ENCODE measurements around the gene COL2A1. TPM values are rescaled to one million over a fixed set of nuclear protein-coding genes. Genes with fewer than 3 reads are reported as not detected.

Gene COL2A1
- total RNA-seq, 3 donors from 2014 or later = 1.6 to 3.2 TPM; not detected in 1

DNA sequence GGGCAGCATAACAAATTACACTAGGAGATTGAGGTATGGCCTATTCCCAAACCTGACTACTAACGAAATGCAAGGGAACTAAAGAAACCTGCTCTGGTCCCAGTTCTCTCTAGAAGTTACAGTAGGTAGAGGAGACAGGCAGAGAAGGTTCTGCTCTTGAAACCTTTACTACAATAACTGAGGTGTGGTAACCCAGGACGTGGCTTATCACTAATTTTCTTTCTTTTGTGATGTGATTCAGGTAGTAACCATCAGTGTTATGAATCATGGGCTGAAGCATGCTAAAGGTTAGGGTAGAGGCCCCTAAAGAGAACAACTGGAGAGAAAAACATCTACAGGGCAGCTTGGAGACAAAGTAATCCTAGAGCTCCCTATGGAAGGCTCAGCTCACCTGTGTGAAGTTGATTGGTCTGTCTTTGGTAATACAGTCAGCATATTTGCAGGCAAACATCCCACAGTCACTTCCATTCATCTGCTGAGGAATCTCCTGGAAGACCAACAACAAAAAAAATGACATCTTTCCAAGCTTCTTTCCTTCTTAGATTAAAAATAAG is 41.8 kb upstream of the COL2A1 start:
- no peak for TF ChIP-seq POLR2AphosphoS5 (IDR thresholded peaks at IDR 0.05)
- H3K27me3 ChIP-seq = no peaks in the 10 kb centered on the region
- no peaks in the 10 kb centered on the region for H3K4me1 ChIP-seq
- intact Hi-C loops (cut with DNase I; ENCODE audit: low total_unique reads) = no loop called here
- no peak overlapping the region for H3K4me3 ChIP-seq
- H3K36me3 ChIP-seq = peaks cover 5% of the 10 kb centered on the region
- no peak for DNase-seq (ENCODE audit: low spot score in 2 of 2)
- H3K9me3 ChIP-seq = no peaks in the 10 kb centered on the region
- no peak overlapping the region for H3K27ac ChIP-seq

DNA sequence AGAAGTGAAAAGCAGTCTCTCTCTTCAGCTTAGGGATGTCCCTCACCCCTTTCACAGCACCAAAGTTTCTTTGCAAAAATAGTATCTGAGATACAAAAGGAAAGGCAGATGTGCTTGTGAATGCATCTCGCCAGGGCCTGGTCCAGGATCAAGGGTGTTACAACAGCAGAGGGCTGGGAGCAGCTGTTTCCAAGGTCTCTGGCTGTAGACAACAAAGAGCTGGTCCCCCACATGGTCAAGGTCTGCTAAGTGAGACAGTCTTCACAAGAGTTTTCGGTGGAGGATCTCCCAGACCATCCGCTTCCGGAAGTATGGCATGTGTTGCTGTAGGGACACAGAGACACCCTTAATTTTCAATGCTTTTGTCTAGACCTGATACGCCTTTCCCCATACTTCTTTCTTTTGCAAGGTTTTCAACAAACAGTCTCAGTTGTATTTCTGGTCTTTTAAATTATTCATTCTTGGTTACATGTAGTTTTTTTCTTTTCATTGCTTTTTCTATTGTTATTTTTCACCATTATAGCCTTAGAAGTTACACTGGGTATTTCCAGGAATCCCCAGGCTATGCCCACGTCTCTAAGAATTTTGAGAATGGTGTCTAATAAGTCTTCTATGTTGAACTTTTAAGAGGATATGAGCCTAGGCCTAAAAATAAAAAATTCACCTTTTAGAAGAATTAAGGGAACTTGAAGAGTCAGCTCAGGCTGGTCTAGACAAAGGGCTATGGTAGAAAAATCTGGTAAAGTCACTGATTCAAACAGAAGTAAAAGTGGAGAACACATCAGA is 41.0 kb upstream of the COL2A1 start:
- H3K27me3 ChIP-seq = no peaks in the 10 kb centered on the region
- no peaks in the 10 kb centered on the region for H3K9me3 ChIP-seq
- intact Hi-C loops (cut with DNase I; ENCODE audit: low total_unique reads) = no loop called here
- no peaks in the 10 kb centered on the region for H3K4me1 ChIP-seq
- no peak overlapping the region for H3K27ac ChIP-seq
- no peak for TF ChIP-seq POLR2A (IDR thresholded peaks at IDR 0.05)
- no peak for TF ChIP-seq POLR2AphosphoS5 (IDR thresholded peaks at IDR 0.05)
- TF ChIP-seq, protein P1, sequence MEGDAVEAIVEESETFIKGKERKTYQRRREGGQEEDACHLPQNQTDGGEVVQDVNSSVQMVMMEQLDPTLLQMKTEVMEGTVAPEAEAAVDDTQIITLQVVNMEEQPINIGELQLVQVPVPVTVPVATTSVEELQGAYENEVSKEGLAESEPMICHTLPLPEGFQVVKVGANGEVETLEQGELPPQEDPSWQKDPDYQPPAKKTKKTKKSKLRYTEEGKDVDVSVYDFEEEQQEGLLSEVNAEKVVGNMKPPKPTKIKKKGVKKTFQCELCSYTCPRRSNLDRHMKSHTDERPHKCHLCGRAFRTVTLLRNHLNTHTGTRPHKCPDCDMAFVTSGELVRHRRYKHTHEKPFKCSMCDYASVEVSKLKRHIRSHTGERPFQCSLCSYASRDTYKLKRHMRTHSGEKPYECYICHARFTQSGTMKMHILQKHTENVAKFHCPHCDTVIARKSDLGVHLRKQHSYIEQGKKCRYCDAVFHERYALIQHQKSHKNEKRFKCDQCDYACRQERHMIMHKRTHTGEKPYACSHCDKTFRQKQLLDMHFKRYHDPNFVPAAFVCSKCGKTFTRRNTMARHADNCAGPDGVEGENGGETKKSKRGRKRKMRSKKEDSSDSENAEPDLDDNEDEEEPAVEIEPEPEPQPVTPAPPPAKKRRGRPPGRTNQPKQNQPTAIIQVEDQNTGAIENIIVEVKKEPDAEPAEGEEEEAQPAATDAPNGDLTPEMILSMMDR (IDR thresholded peaks at IDR 0.05) = no peak
- H3K4me3 ChIP-seq = no peak overlapping the region
- DNase-seq (ENCODE audit: low spot score in 2 of 2) = no peak
- H3K36me3 ChIP-seq = peaks cover 5% of the 10 kb centered on the region

DNA sequence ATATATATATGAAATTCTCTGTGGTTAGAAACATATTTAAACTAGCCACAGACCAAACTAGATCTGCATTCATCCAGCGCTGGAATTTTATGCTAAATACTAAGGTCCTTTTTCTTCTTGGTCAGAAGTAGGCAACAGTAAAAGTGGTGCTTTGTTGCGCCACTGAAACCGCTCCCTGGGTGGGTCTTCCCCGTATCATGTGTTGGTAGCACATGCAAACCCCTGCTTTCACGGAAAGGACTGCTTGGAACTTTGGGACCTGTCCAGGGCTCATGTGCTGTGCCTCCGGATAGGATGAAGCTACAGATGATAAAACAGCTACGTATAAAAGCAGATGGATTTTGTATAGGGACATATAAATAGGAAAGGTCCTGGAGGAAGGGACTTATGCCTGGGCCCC is 40.1 kb upstream of the COL2A1 start:
- DNase-seq (ENCODE audit: low spot score in 2 of 2) = no peak
- H3K9me3 ChIP-seq = no peaks in the 10 kb centered on the region
- no peaks in the 10 kb centered on the region for H3K27me3 ChIP-seq
- H3K4me1 ChIP-seq = no peaks in the 10 kb centered on the region
- TF ChIP-seq, protein P1 (IDR thresholded peaks at IDR 0.05) = no peak
- TF ChIP-seq POLR2AphosphoS5 (IDR thresholded peaks at IDR 0.05) (no peak), POLR2A (IDR thresholded peaks at IDR 0.05) (no peak)
- no peak overlapping the region for H3K27ac ChIP-seq
- no peak overlapping the region for H3K4me3 ChIP-seq
- peaks cover 5% of the 10 kb centered on the region for H3K36me3 ChIP-seq
- intact Hi-C loops (cut with DNase I; ENCODE audit: low total_unique reads) = no loop called here

DNA sequence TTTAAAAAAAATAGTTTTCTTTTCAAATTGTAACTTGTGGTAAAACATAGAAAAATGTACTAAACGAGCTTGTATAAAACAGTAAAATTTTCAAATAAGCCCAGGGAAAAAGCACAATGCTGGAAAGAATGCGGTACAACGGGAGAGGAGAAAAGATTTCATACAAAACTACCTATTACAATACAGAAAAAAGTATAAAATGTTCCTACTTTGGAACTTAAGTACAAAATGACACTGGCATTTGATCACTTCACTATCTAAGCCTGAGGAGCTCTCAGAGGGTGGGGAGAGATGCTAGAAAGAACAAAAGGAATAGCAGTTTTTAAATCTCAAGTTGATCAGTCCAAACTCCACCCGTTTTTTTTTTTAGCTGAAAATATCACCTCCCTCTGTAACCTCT is 39.5 kb upstream of the COL2A1 start:
- Histone ChIP-seq H3K4me1 (no peaks in the 10 kb centered on the region), H3K36me3 (peaks cover 5% of the 10 kb centered on the region), H3K9me3 (no peaks in the 10 kb centered on the region), H3K27ac (no peak overlapping the region), H3K27me3 (no peaks in the 10 kb centered on the region), H3K4me3 (no peak overlapping the region)
- no peak for DNase-seq (ENCODE audit: low spot score in 2 of 2)
- intact Hi-C loops (cut with DNase I; ENCODE audit: low total_unique reads) = no loop called here
- TF ChIP-seq POLR2AphosphoS5 (IDR thresholded peaks at IDR 0.05) = no peak
- TF ChIP-seq, protein P1 (IDR thresholded peaks at IDR 0.05) = no peak
- TF ChIP-seq POLR2A (IDR thresholded peaks at IDR 0.05) = no peak

DNA sequence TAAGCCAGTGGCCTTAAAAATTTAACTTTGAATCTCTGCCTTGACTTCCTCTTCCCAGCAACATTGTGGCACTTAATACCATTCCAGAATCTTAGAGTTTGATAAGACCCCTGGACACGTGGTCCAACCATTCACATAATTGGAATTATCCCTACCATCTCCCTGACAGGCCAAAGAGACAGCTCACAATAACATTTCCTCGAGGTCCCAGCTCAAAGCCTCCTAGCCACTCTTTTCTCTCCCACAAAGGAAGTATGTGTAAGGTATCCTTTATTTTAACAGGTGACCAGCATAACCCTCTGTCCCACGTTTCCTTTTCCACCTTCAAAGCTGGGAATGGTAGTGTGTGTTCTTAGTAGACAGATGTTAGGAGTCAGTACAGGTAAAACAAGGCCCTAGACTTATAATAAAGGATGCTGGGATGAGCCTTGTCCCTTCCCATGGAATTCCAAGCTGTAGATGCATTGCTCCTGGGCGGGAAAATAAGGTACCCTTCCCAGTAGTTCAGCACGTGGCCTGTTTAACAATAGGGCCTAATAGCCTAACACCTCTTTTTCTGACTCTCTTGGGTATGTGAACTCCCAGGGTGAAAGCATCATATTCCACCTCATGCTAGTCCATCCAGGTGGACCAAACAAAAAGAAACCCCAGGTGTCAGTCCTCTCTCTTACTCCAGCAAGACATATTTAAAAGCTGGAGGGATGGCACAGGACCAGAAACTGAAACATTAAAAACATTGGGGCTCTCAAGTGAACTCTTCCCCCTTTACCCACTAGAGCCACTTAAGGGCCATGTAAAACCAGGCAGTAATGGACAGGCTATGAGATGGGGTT is 37.5 kb upstream of the COL2A1 start:
- Histone ChIP-seq H3K4me3 (no peak overlapping the region), H3K27me3 (no peaks in the 10 kb centered on the region), H3K4me1 (no peaks in the 10 kb centered on the region), H3K27ac (no peak overlapping the region), H3K36me3 (peaks cover 5% of the 10 kb centered on the region), H3K9me3 (no peaks in the 10 kb centered on the region)
- no peak for DNase-seq (ENCODE audit: low spot score in 2 of 2)
- no peak for TF ChIP-seq POLR2AphosphoS5 (IDR thresholded peaks at IDR 0.05)
- TF ChIP-seq POLR2A (IDR thresholded peaks at IDR 0.05) = no peak
- TF ChIP-seq, protein P1 (IDR thresholded peaks at IDR 0.05) = no peak
- intact Hi-C loops (cut with DNase I; ENCODE audit: low total_unique reads) = no loop called here
